ENCODE results near the gene JMJD4. TPM values are rescaled to one million over a fixed set of nuclear protein-coding genes. Genes with fewer than 3 reads are reported as not detected.

JMJD4 gene
- total and polyA plus RNA-seq, 2 of the 8 experiments (the other 6 are each of a cell fraction or from before 2014, with no cell fraction given) = 13.2 to 23.3 TPM

DNA sequence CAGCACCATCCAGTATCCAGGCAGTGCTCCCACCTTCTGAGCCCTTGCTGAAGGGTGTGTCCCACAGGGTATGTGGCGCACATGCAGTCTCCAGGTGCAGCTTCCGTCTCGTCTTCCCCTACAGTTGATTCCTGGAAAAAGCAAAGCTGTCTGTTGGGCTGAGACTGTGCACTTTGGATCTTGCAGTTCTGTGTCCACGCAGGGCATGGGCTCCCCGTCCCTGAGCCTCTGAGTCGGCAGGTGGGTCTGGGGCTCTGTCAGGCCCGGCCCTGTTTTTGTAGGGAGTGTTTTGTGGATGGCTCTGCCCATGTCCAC, 33.0 kb upstream of the JMJD4 start:
- Histone ChIP-seq H3K14ac (ENCODE audit: insufficient read length) (no peak overlapping the region), H3K27me3 (replicated peaks in 1 of 4; ENCODE audit: control insufficient read depth in 3 of 4, extremely low read depth in 1 of 4, insufficient read depth in 3 of 4, low read length in 3 of 4) (no peaks in the 10 kb centered on the region), H3K18ac (ENCODE audit: extremely low read depth, low read length) (no peak overlapping the region), H3K79me2 (ENCODE audit: control insufficient read depth in 1 of 2, insufficient read depth in 2 of 2, low read length in 2 of 2) (peaks cover 0 to 11% of the 10 kb centered on the region in 2 experiments; a peak in 1 of 4 replicates), H4K5ac (ENCODE audit: insufficient read length, low read depth, low read length) (no peak overlapping the region), H2BK15ac (ENCODE audit: low read length) (no peak overlapping the region), H2BK20ac (ENCODE audit: low read length) (no peak overlapping the region), H3K9ac (replicated peaks in 1 of 4; ENCODE audit: extremely low read depth in 1 of 4, low read depth in 3 of 4, low read length in 3 of 4) (no peak overlapping the region), H3K4me1 (replicated peaks in 1 of 4; ENCODE audit: control insufficient read depth in 3 of 4, insufficient read depth in 4 of 4, low read length in 3 of 4) (peaks cover 0 to 5% (median 0%) of the 10 kb centered on the region in 4 experiments; a peak in 2 of 7 replicates), H2AFZ (ENCODE audit: low read length) (no peak overlapping the region), H2AK5ac (ENCODE audit: low read depth, low read length) (no peak overlapping the region), H3K4me3 (ENCODE audit: extremely low read depth in 1 of 4, insufficient read depth in 2 of 4, low read depth in 3 of 4, low read length in 4 of 4) (no peak overlapping the region), H4K20me1 (replicated peaks in 1 of 2; ENCODE audit: control insufficient read depth in 1 of 2, insufficient read depth in 2 of 2, low read length in 2 of 2) (peaks cover 3 to 20% of the 10 kb centered on the region in 2 experiments), H3K23ac (ENCODE audit: insufficient read length) (no peak overlapping the region), H2BK12ac (ENCODE audit: low read depth, low read length) (no peak overlapping the region), H3K56ac (replicated peaks; ENCODE audit: insufficient read length, low read depth, low read length) (no peak overlapping the region), H2BK5ac (ENCODE audit: low read depth, low read length) (no peak overlapping the region), H3K79me1 (ENCODE audit: low read depth, low read length) (peaks cover 2% of the 10 kb centered on the region; the same call in 1 of the 2 replicates), H3K36me3 (ENCODE audit: control insufficient read depth in 2 of 4, insufficient read depth in 4 of 4, low read length in 3 of 4) (peaks cover 6 to 24% (median 17%) of the 10 kb centered on the region in 4 experiments; a peak in 6 of 8 replicates), H4K8ac (ENCODE audit: extremely low read depth, insufficient read depth, low read length) (no peak overlapping the region; the same call in 1 of the 2 replicates), H2BK120ac (replicated peaks; ENCODE audit: low read depth, low read length) (no peak overlapping the region), H4K91ac (replicated peaks; ENCODE audit: insufficient read length, low read length) (no peak overlapping the region), H3K4me2 (ENCODE audit: insufficient read depth in 1 of 2, low read depth in 2 of 2, low read length in 2 of 2) (no peak overlapping the region), H3K9me3 (ENCODE audit: insufficient read depth in 2 of 2, low read depth in 1 of 2, low read length in 1 of 2) (no peaks in the 10 kb centered on the region), H3K27ac (ENCODE audit: low read depth, low read length) (no peak overlapping the region), H3K4ac (replicated peaks; ENCODE audit: insufficient read length, low read depth, low read length) (no peak overlapping the region), H3K23me2 (ENCODE audit: low read depth, low read length) (no peaks in the 10 kb centered on the region)
- TF ChIP-seq KDM5A (IDR thresholded peaks at IDR 0.05; ENCODE audit: low read length) (no peak), SUZ12 (IDR thresholded peaks at IDR 0.05; ENCODE audit: low read length) (no peak), BRCA1 (IDR thresholded peaks at IDR 0.05; ENCODE audit: low read depth, low read length) (no peak), POLR2AphosphoS5 (IDR thresholded peaks at IDR 0.05; ENCODE audit: low read depth, low read length) (no peak), TEAD4 (IDR thresholded peaks at IDR 0.05; ENCODE audit: low read depth, low read length) (no peak), NRF1 (IDR thresholded peaks at IDR 0.05; ENCODE audit: low read depth, low read length) (no peak), SP1 (IDR thresholded peaks at IDR 0.05; ENCODE audit: low read depth, low read length) (no peak)
- TF ChIP-seq, protein P1, sequence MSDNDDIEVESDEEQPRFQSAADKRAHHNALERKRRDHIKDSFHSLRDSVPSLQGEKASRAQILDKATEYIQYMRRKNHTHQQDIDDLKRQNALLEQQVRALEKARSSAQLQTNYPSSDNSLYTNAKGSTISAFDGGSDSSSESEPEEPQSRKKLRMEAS (IDR thresholded peaks at IDR 0.05) = no peak
- POLR2A ChIA-PET (ENCODE audit: partially characterized antibody) = no interaction called here
- no peak for DNase-seq (ENCODE audit: low read depth in 1 of 2, low spot score in 2 of 2)
- FAIRE-seq = no peak
- CTCF ChIA-PET (ENCODE audit: partially characterized antibody) = interaction anchor here (0.9 to 1.5 kb wide), 3 partner anchors 124 to 287 kb away, joined by 3 read pairs; no protein-coding TSS in a partner anchor
- WGBS, 2 experiments (ENCODE audit: extremely low coverage in 1 of 2, insufficient coverage in 1 of 2, insufficient read length in 1 of 2, insufficient replicate concordance in 2 of 2, low coverage in 1 of 2, low lambda C conversion rate in 2 of 2, missing lambda C conversion rate in 1 of 2) = 82% methylated on average over 7 of the region's 7 CpGs; no CpG with 5 or more reads in 1 of the 2 experiments

Data from H1 (cell line).